Measurements from ENCODE around the gene HBG1.

- TF ChIP-seq, protein P1, sequence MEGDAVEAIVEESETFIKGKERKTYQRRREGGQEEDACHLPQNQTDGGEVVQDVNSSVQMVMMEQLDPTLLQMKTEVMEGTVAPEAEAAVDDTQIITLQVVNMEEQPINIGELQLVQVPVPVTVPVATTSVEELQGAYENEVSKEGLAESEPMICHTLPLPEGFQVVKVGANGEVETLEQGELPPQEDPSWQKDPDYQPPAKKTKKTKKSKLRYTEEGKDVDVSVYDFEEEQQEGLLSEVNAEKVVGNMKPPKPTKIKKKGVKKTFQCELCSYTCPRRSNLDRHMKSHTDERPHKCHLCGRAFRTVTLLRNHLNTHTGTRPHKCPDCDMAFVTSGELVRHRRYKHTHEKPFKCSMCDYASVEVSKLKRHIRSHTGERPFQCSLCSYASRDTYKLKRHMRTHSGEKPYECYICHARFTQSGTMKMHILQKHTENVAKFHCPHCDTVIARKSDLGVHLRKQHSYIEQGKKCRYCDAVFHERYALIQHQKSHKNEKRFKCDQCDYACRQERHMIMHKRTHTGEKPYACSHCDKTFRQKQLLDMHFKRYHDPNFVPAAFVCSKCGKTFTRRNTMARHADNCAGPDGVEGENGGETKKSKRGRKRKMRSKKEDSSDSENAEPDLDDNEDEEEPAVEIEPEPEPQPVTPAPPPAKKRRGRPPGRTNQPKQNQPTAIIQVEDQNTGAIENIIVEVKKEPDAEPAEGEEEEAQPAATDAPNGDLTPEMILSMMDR (IDR thresholded peaks at IDR 0.05 in 4 of 5, conservative IDR thresholded peaks at IDR 0.05 in 1 of 5) = no peak
- no peak for TF ChIP-seq POLR2A (IDR thresholded peaks at IDR 0.05)
Measured at GRCh38 chr11:5281596-5281995, 31.9 kb upstream of the HBG1 start.

Data from gastrocnemius medialis (tissue), 4 donors.